ENCODE results near the gene SAMHD1. TPM values are rescaled to one million over a fixed set of nuclear protein-coding genes. Genes with fewer than 3 reads are reported as not detected.

Gene SAMHD1
- total and polyA plus RNA-seq, 2 donors from 2014 or later = 13.7 to 94.1 TPM

- no peaks in the 10 kb centered on the region for H3K9me3 ChIP-seq (ENCODE audit: control insufficient read depth in 2 of 3, insufficient read depth in 1 of 3, low read length in 3 of 3)
- peaks cover 0 to 10% (median 2%) of the 10 kb centered on the region in 3 donors for H3K4me1 ChIP-seq (ENCODE audit: control insufficient read depth in 2 of 3, insufficient read depth in 2 of 3, low read depth in 1 of 3, low read length in 3 of 3)
- no peak for FAIRE-seq
- peak; percentile 90 to 95 (median 94) for DNase-seq
- H3K4me3 ChIP-seq (ENCODE audit: low read length in 3 of 3) = peak overlapping the region in 1 of 3 donors; percentile 33
- H3K27ac ChIP-seq (ENCODE audit: low read depth in 2 of 2, low read length in 2 of 2) = no peak overlapping the region
- H3K36me3 ChIP-seq (ENCODE audit: control insufficient read depth in 2 of 3, insufficient read depth in 3 of 3, low read length in 3 of 3) = no peaks in the 10 kb centered on the region
- peak; percentile 91 for TF ChIP-seq CTCF (IDR thresholded peaks at IDR 0.05; ENCODE audit: borderline replicate concordance, extremely low read depth, insufficient read depth)
- peak overlapping the region in 1 of 3 donors; percentile 34 for H3K9ac ChIP-seq (ENCODE audit: low read length in 3 of 3)
- intact Hi-C loops (cut with DNase I) = no loop called here
- no peaks in the 10 kb centered on the region for H3K27me3 ChIP-seq (ENCODE audit: control insufficient read depth, insufficient read depth, low read length)
Measured at GRCh38 chr20:36886859-36887751, 64.4 kb downstream of the SAMHD1 start.

- no peak overlapping the region for H3K4me3 ChIP-seq (ENCODE audit: low read length in 3 of 3)
- no peak overlapping the region for H3K9ac ChIP-seq (ENCODE audit: low read length in 3 of 3)
- peak; percentile 13 for TF ChIP-seq CTCF (IDR thresholded peaks at IDR 0.05; ENCODE audit: borderline replicate concordance, extremely low read depth, insufficient read depth)
- no peaks in the 10 kb centered on the region for H3K36me3 ChIP-seq (ENCODE audit: control insufficient read depth in 2 of 3, insufficient read depth in 3 of 3, low read length in 3 of 3)
- no peak for FAIRE-seq
- H3K27me3 ChIP-seq (ENCODE audit: control insufficient read depth, insufficient read depth, low read length) = no peaks in the 10 kb centered on the region
- H3K27ac ChIP-seq (ENCODE audit: low read depth in 2 of 2, low read length in 2 of 2) = no peak overlapping the region
- peak in 1 of 5 donors; percentile 39 for DNase-seq
- H3K9me3 ChIP-seq (ENCODE audit: control insufficient read depth in 2 of 3, insufficient read depth in 1 of 3, low read length in 3 of 3) = no peaks in the 10 kb centered on the region
- peaks cover 2 to 11% (median 3%) of the 10 kb centered on the region in 3 donors for H3K4me1 ChIP-seq (ENCODE audit: control insufficient read depth in 2 of 3, insufficient read depth in 2 of 3, low read depth in 1 of 3, low read length in 3 of 3)
- intact Hi-C loops (cut with DNase I) = no loop called here
Measured at GRCh38 chr20:36885356-36885755, 66.2 kb downstream of the SAMHD1 start.

GRCh38 chr20:36883977-36884535, 67.5 kb downstream of the SAMHD1 start:
- Histone ChIP-seq H3K36me3 (ENCODE audit: control insufficient read depth in 2 of 3, insufficient read depth in 3 of 3, low read length in 3 of 3) (no peaks in the 10 kb centered on the region), H3K4me3 (ENCODE audit: low read length in 3 of 3) (no peak overlapping the region), H3K27ac (ENCODE audit: low read depth in 2 of 2, low read length in 2 of 2) (no peak overlapping the region), H3K4me1 (ENCODE audit: control insufficient read depth in 2 of 3, insufficient read depth in 2 of 3, low read depth in 1 of 3, low read length in 3 of 3) (peaks cover 2 to 11% (median 3%) of the 10 kb centered on the region in 3 donors), H3K9ac (ENCODE audit: low read length in 3 of 3) (no peak overlapping the region), H3K9me3 (ENCODE audit: control insufficient read depth in 2 of 3, insufficient read depth in 1 of 3, low read length in 3 of 3) (no peaks in the 10 kb centered on the region), H3K27me3 (ENCODE audit: control insufficient read depth, insufficient read depth, low read length) (no peaks in the 10 kb centered on the region)
- peak in 1 of 5 donors; percentile 15 for DNase-seq
- intact Hi-C loops (cut with DNase I) = no loop called here
- TF ChIP-seq CTCF (IDR thresholded peaks at IDR 0.05; ENCODE audit: borderline replicate concordance, extremely low read depth, insufficient read depth) = no peak
- FAIRE-seq = no peak

Data from kidney (tissue), 14 donors.